A673 (cell line): Measurements from ENCODE around the gene APOBEC4. TPM values are rescaled to one million over a fixed set of nuclear protein-coding genes. Genes with fewer than 3 reads are reported as not detected.
A peak's percentile ranks its signal among the peaks of the same experiment; 100 is the strongest.

Experiments
- BruUV-seq: library from RNA; stranded (reverse); fragments of 400-500 nt; replicated peaks from 2 replicates; lab custom pipeline; 2021; lab: Mats Ljungman, UMichigan
- CTCF ChIA-PET: fragments of 300-600 bp; sonication (Branson Sonifier 250); formaldehyde crosslinking; loops from one replicate; lab custom pipeline; 2022; ENCODE audit warnings: antibody characterized with exemption; lab: Charles Lee
- POLR2A ChIA-PET: fragments of 300-600 bp; sonication (Branson Sonifier 250); formaldehyde crosslinking; loops from one replicate; lab custom pipeline; 2022; ENCODE audit warnings: antibody characterized with exemption; ENCODE audit not compliant: low non-redundant PET; lab: Charles Lee
- DNase-seq: peaks from one replicate; pipeline ENCODE4 v3.0.0-alpha.2; 2015; ENCODE audit warnings: low spot score
- H3K27ac ChIP-seq: fragments of 200-600 bp; sonication (generic); 2 replicates; pipeline ENCODE4 v1.5.1; 2016; ENCODE audit warnings: mixed run types, low read depth, mild to moderate bottlenecking, mixed read lengths, antibody characterized with exemption, low read length; ENCODE audit not compliant: poor library complexity, severe bottlenecking
- H3K27me3 ChIP-seq: fragments of 200-600 bp; sonication (generic); replicated peaks from 2 replicates; pipeline ENCODE4 v1.6.1; 2017; ENCODE audit warnings: mixed run types, low read depth, mild to moderate bottlenecking, mixed read lengths, antibody characterized with exemption, low read length; ENCODE audit not compliant: insufficient read depth, poor library complexity
- H3K36me3 ChIP-seq: fragments of 200-600 bp; sonication (generic); 2 replicates; pipeline ENCODE4 v1.6.1; 2016; ENCODE audit warnings: mixed run types, mild to moderate bottlenecking, mixed read lengths, antibody characterized with exemption, low read length; ENCODE audit not compliant: insufficient read depth, poor library complexity, severe bottlenecking
- H3K4me1 ChIP-seq: fragments of 200-600 bp; sonication (generic); 2 replicates; pipeline ENCODE4 v1.6.1; 2017; ENCODE audit warnings: mixed run types, mild to moderate bottlenecking, mixed read lengths, antibody characterized with exemption, low read length; ENCODE audit not compliant: insufficient read depth, poor library complexity, severe bottlenecking
- H3K4me3 ChIP-seq: fragments of 200-600 bp; sonication (generic); 2 replicates; pipeline ENCODE4 v1.5.1; 2016; ENCODE audit warnings: low read depth, mixed run types, mild to moderate bottlenecking, mixed read lengths, low read length; ENCODE audit not compliant: poor library complexity, severe bottlenecking
- H3K9me3 ChIP-seq: fragments of 200-600 bp; sonication (generic); 2 replicates; pipeline ENCODE4 v1.6.1; 2016; ENCODE audit warnings: mixed run types, low read depth, mild to moderate bottlenecking, mixed read lengths, antibody characterized with exemption, low read length; ENCODE audit not compliant: poor library complexity, severe bottlenecking
- CTCF ChIP-seq: fragments of 300-800, 200-600 bp; sonication (generic); conservative IDR thresholded peaks from 2 replicates; pipeline ENCODE4 v1.5.1; 2017; ENCODE audit warnings: low read depth, mild to moderate bottlenecking, antibody characterized with exemption, low read length, moderate library complexity, mixed read lengths
- EZH2 ChIP-seq: fragments of 200-600 bp; sonication (generic); IDR thresholded peaks from 2 replicates; pipeline ENCODE4 v1.6.1; 2017; ENCODE audit warnings: borderline replicate concordance, low read depth, mild to moderate bottlenecking, mixed read lengths, antibody characterized with exemption, low read length; ENCODE audit not compliant: poor library complexity, severe bottlenecking
- intact Hi-C: fragments of 100-400 bp; cut with micrococcal nuclease; formaldehyde crosslinking; loops from one replicate; pipeline ENCODE4 v1.10.0; 2022; ENCODE audit not compliant: unreplicated experiment
- total RNA-seq: library from RNA; stranded (reverse); gene quantifications from 2 replicates; pipeline ENCODE4 v1.2.3, GENCODE V29; 2021

The APOBEC4 gene
- total RNA-seq, 1 experiment from 2014 or later, result not detected

DNA sequence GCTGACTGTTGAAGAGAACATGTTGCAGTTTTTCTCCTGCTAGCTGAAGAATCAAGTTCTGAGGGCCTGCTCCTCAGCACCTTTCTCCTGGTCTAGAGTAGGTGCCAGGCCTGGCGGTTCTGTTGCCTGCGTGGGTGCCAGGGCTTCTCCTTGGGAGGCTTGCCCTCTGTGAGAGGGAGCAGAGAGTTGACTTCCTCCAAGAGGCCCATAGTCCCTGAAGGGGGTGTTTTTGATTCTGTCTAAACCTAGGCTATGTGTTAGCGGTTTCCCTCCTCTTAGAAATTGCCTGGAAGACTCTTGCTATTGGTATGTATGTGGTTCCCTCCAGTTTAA lies 312 bp upstream of the APOBEC4 start:
- Histone ChIP-seq H3K9me3 (no peaks in the 10 kb centered on the region), H3K27me3 (no peaks in the 10 kb centered on the region), H3K36me3 (no peaks in the 10 kb centered on the region), H3K4me1 (peaks cover 44% of the 10 kb centered on the region), H3K27ac (peak overlapping the region; percentile 17), H3K4me3 (no peak overlapping the region)
- BruUV-seq, result no TSS peak
- no peak for DNase-seq
- intact Hi-C loops, result loop anchor here (10.0 kb wide), 1 partner anchor 1011 kb away; no protein-coding TSS in a partner anchor
- CTCF ChIA-PET, result interaction anchor here (1.2 kb wide), 1 partner anchor 262 kb away, joined by 3 read pairs; no protein-coding TSS in a partner anchor
- POLR2A ChIA-PET, result no interaction called here
- TF ChIP-seq CTCF (no peak), EZH2 (no peak)

GRCh38 chr1:183652107-183652506 lies 1.0 kb downstream of the APOBEC4 start:
- Histone ChIP-seq H3K36me3 (no peaks in the 10 kb centered on the region), H3K27me3 (no peaks in the 10 kb centered on the region), H3K4me1 (peaks cover 57% of the 10 kb centered on the region), H3K9me3 (no peaks in the 10 kb centered on the region), H3K27ac (no peak overlapping the region), H3K4me3 (no peak overlapping the region)
- no TSS peak for BruUV-seq
- POLR2A ChIA-PET, result no interaction called here
- DNase-seq, result no peak
- intact Hi-C loops, result loop anchor here (10.0 kb wide), 1 partner anchor 1013 kb away; no protein-coding TSS in a partner anchor
- no peak for TF ChIP-seq EZH2
- no peak for TF ChIP-seq CTCF
- CTCF ChIA-PET, result interaction anchor here (1.2 kb wide), 1 partner anchor 264 kb away, joined by 3 read pairs; no protein-coding TSS in a partner anchor

GRCh38 chr1:183651612-183652011 lies 1.5 kb downstream of the APOBEC4 start:
- Histone ChIP-seq H3K4me3 (no peak overlapping the region), H3K36me3 (no peaks in the 10 kb centered on the region), H3K9me3 (no peaks in the 10 kb centered on the region), H3K27me3 (no peaks in the 10 kb centered on the region), H3K27ac (peak overlapping the region; percentile 17), H3K4me1 (peaks cover 58% of the 10 kb centered on the region)
- TF ChIP-seq EZH2 (no peak), CTCF (no peak)
- intact Hi-C loops, result loop anchor here (10.0 kb wide), 1 partner anchor 1013 kb away; no protein-coding TSS in a partner anchor
- no TSS peak for BruUV-seq
- CTCF ChIA-PET, result no interaction called here
- no peak for DNase-seq
- POLR2A ChIA-PET, result no interaction called here
